Left renal pelvis (tissue), 4 donors: ENCODE results near the gene PIGN. TPM values are rescaled to one million over a fixed set of nuclear protein-coding genes. Genes with fewer than 3 reads are reported as not detected.
A peak's percentile ranks its signal among the peaks of the same experiment; 100 is the strongest.

Experiments
- DNase-seq, 4 donors: peaks; one replicate each; pipeline ENCODE4 v3.0.0-alpha.2; 2013; ENCODE audit warnings: low read depth in 4 of 4, low spot score in 3 of 4
- polyA plus RNA-seq, 4 donors: library from polyadenylated mRNA; unstranded; fragments of 120-200 nt; gene quantifications; one replicate each; pipeline ENCODE4 v1.2.1, GENCODE V29; 2013; ENCODE audit not compliant: insufficient read length in 4 of 4

The PIGN gene
- polyA plus RNA-seq, 4 donors = 22.3 to 40.1 (median 30.2) TPM

- DNase-seq = no peak
Measured at GRCh38 chr18:62023536-62023935, 163.3 kb downstream of the PIGN start.

- DNase-seq = no peak
Measured at GRCh38 chr18:62018759-62019041, 168.2 kb downstream of the PIGN start.

GRCh38 chr18:62018034-62018758 is 168.7 kb downstream of the PIGN start:
- DNase-seq = peak; percentile 63 to 86 (median 72)

- DNase-seq = no peak
Measured at GRCh38 chr18:62017618-62018017, 169.2 kb downstream of the PIGN start.

GRCh38 chr18:62011416-62011815 is 175.4 kb downstream of the PIGN start:
- DNase-seq = no peak

- no peak for DNase-seq
Measured at GRCh38 chr18:62009521-62009920, 177.3 kb downstream of the PIGN start.

GRCh38 chr18:62001396-62001795 is 185.5 kb downstream of the PIGN start:
- DNase-seq = no peak

GRCh38 chr18:61998957-61999356 is 187.9 kb downstream of the PIGN start:
- no peak for DNase-seq

- DNase-seq = no peak
Measured at GRCh38 chr18:61998335-61998734, 188.5 kb downstream of the PIGN start.

GRCh38 chr18:61995618-61996017 is 191.2 kb downstream of the PIGN start:
- DNase-seq = no peak

- DNase-seq = no peak
Measured at GRCh38 chr18:61993831-61994230, 193.0 kb downstream of the PIGN start.

- DNase-seq = no peak
Measured at GRCh38 chr18:61992923-61993322, 193.9 kb downstream of the PIGN start.

- no peak for DNase-seq
Measured at GRCh38 chr18:61992285-61992684, 194.6 kb downstream of the PIGN start.

GRCh38 chr18:61991836-61992235 is 195.0 kb downstream of the PIGN start:
- DNase-seq = no peak

GRCh38 chr18:61991201-61991600 is 195.7 kb downstream of the PIGN start:
- DNase-seq = no peak

Other genes with a start within 250 kb of the PIGN start
- 10 to 100 TPM; 18.6 to 39.6 (median 35.7) TPM for gene RELCH, start 199 bp upstream of the PIGN start, polyA plus RNA-seq
- 1 to 10 TPM; 2.1 to 3.2 (median 2.6) TPM for gene TNFRSF11A, start 138.3 kb upstream of the PIGN start, polyA plus RNA-seq